ENCODE results near the gene CGB3.

The CGB3 gene

DNA sequence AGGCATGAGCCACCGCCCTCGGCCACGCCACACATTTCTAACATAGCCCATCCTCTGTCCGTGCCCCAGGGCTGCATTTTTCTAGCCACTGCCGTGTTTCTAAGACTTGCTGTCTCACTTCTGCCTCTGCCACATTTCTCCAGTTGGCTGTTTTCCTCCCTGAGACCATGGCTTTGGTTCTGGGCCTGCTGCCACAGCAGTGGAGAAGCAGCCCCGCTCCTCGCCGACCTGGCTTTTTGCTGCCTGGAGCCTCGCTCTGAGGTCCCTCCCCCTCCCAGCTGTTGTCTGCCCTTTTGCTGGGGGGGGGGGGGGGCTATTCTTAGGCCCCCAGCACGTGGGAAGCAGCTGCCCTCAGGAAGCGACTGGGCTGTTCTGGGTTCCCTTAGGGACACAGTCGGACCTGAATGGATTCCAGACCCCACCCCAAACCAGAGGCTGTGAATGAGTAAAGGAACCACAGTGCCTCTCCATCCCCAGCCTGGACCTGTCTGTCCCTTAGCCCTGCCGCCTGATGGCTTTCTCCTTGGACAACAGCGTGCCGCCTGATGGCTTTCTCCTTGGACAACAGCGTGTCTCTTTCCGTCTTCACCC, 34.3 kb downstream of the CGB3 start:
- Histone ChIP-seq H3K9ac (ENCODE audit: low read depth in 1 of 2, low read length in 2 of 2) (no peak overlapping the region), H3K9me3 (ENCODE audit: control insufficient read depth in 1 of 2, low read length in 2 of 2) (no peaks in the 10 kb centered on the region), H3K27me3 (ENCODE audit: control insufficient read depth in 1 of 2, insufficient read depth in 2 of 2, low read length in 2 of 2) (no peaks in the 10 kb centered on the region), H3K4me1 (ENCODE audit: control insufficient read depth in 1 of 2, insufficient read depth in 2 of 2, low read length in 2 of 2) (peaks cover 18 to 27% of the 10 kb centered on the region in 2 donors), H3K36me3 (ENCODE audit: control insufficient read depth in 1 of 2, insufficient read depth in 2 of 2, low read length in 2 of 2) (peaks cover 15 to 42% of the 10 kb centered on the region in 2 donors), H3K27ac (ENCODE audit: low read depth, low read length) (no peak overlapping the region), H3K4me3 (ENCODE audit: low read depth in 1 of 2, low read length in 2 of 2) (no peak overlapping the region)

DNA sequence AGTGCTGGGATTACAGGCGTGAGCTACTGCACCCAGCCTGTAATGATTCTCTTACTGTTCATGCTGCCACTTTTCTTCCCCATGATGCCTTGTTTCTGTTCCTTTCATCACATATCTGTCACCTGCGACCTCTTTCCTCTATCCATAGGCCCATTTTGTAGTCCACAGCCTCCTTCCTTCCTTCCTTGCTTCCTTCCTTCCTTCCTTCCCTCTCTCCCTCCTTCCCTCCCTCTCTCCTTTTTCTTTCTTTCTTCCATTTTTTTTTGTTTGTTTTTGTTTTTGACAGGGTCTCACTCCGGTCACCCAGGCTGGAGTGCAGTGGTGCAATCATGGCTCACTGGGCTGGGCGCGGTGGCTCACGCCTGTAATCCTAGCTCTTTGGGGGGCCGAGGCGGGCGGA, 35.3 kb downstream of the CGB3 start:
- Histone ChIP-seq H3K4me1 (ENCODE audit: control insufficient read depth in 1 of 2, insufficient read depth in 2 of 2, low read length in 2 of 2) (peaks cover 10 to 19% of the 10 kb centered on the region in 2 donors), H3K27me3 (ENCODE audit: control insufficient read depth in 1 of 2, insufficient read depth in 2 of 2, low read length in 2 of 2) (no peaks in the 10 kb centered on the region), H3K4me3 (ENCODE audit: low read depth in 1 of 2, low read length in 2 of 2) (no peak overlapping the region), H3K9ac (ENCODE audit: low read depth in 1 of 2, low read length in 2 of 2) (no peak overlapping the region), H3K27ac (ENCODE audit: low read depth, low read length) (no peak overlapping the region), H3K36me3 (ENCODE audit: control insufficient read depth in 1 of 2, insufficient read depth in 2 of 2, low read length in 2 of 2) (peaks cover 15 to 42% of the 10 kb centered on the region in 2 donors), H3K9me3 (ENCODE audit: control insufficient read depth in 1 of 2, low read length in 2 of 2) (no peaks in the 10 kb centered on the region)

DNA sequence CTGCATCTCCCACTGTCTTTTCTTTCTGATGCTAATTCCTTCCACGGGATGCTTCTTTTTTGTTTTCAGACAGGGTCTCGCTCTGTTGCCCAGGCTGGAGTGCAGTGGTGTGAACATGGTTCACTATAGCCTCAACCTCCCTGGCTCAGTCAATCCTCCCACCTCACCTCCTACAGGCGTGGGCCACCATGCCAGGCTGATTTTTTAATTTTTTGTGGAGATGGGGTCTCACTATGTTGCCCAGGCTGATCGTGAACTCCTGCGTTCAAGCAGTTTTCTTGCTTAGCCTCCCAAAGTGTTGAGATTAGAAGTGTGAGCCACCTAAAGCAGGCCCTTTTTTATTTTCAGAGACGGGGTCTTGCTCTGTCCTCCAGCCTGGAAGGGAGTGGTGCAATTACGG, 35.8 kb downstream of the CGB3 start:
- peaks cover 11 to 20% of the 10 kb centered on the region in 2 donors for H3K4me1 ChIP-seq (ENCODE audit: control insufficient read depth in 1 of 2, insufficient read depth in 2 of 2, low read length in 2 of 2)
- peaks cover 15 to 43% of the 10 kb centered on the region in 2 donors for H3K36me3 ChIP-seq (ENCODE audit: control insufficient read depth in 1 of 2, insufficient read depth in 2 of 2, low read length in 2 of 2)
- no peak overlapping the region for H3K9ac ChIP-seq (ENCODE audit: low read depth in 1 of 2, low read length in 2 of 2)
- no peaks in the 10 kb centered on the region for H3K9me3 ChIP-seq (ENCODE audit: control insufficient read depth in 1 of 2, low read length in 2 of 2)
- no peak overlapping the region for H3K4me3 ChIP-seq (ENCODE audit: low read depth in 1 of 2, low read length in 2 of 2)
- no peaks in the 10 kb centered on the region for H3K27me3 ChIP-seq (ENCODE audit: control insufficient read depth in 1 of 2, insufficient read depth in 2 of 2, low read length in 2 of 2)
- no peak overlapping the region for H3K27ac ChIP-seq (ENCODE audit: low read depth, low read length)

DNA sequence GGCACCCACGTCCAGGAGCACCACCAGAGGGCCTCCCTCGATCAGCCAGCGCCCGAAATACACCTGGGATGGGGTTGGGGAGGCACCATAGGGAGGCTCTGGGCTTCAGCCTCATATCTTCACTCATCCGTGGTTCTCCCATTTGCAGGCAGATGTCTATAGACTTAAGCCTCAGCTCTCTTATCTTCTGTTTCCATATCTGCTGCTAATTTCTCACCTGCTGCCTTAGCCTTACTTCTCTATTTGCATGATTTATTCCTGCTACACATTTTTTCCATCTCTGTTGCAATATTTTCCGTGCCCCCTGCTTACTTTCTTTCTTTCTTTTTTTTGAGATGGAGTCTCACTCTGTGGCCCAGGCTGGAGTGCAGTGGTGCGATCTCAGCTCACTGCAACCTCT, 36.8 kb downstream of the CGB3 start:
- Histone ChIP-seq H3K9ac (ENCODE audit: low read depth in 1 of 2, low read length in 2 of 2) (no peak overlapping the region), H3K4me3 (ENCODE audit: low read depth in 1 of 2, low read length in 2 of 2) (no peak overlapping the region), H3K9me3 (ENCODE audit: control insufficient read depth in 1 of 2, low read length in 2 of 2) (no peaks in the 10 kb centered on the region), H3K27ac (ENCODE audit: low read depth, low read length) (no peak overlapping the region), H3K36me3 (ENCODE audit: control insufficient read depth in 1 of 2, insufficient read depth in 2 of 2, low read length in 2 of 2) (peaks cover 15 to 51% of the 10 kb centered on the region in 2 donors), H3K4me1 (ENCODE audit: control insufficient read depth in 1 of 2, insufficient read depth in 2 of 2, low read length in 2 of 2) (peaks cover 14 to 18% of the 10 kb centered on the region in 2 donors), H3K27me3 (ENCODE audit: control insufficient read depth in 1 of 2, insufficient read depth in 2 of 2, low read length in 2 of 2) (no peaks in the 10 kb centered on the region)

DNA sequence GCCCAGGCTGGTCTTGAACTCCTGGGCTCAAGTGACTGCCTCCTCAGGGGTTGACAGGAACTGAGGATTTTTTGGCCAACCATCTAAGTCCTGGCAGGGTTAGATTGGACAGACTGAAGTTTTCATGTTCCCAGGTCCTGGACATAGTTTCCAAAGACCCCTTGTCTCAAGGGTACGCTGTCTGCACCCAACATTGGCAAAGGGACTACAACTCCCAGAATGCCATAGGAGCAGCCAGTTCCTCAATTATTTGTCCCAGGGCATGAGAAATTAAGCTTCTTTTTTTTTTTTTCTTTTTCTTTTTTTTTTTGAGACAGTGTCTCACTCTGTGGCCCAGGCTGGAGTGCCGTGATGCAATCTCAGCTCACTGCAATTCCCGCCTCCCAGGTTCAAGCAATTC, 37.9 kb downstream of the CGB3 start:
- Histone ChIP-seq H3K27me3 (ENCODE audit: control insufficient read depth in 1 of 2, insufficient read depth in 2 of 2, low read length in 2 of 2) (no peaks in the 10 kb centered on the region), H3K27ac (ENCODE audit: low read depth, low read length) (no peak overlapping the region), H3K4me3 (ENCODE audit: low read depth in 1 of 2, low read length in 2 of 2) (no peak overlapping the region), H3K36me3 (ENCODE audit: control insufficient read depth in 1 of 2, insufficient read depth in 2 of 2, low read length in 2 of 2) (peaks cover 19 to 61% of the 10 kb centered on the region in 2 donors), H3K9ac (ENCODE audit: low read depth in 1 of 2, low read length in 2 of 2) (no peak overlapping the region), H3K4me1 (ENCODE audit: control insufficient read depth in 1 of 2, insufficient read depth in 2 of 2, low read length in 2 of 2) (peaks cover 5 to 8% of the 10 kb centered on the region in 2 donors), H3K9me3 (ENCODE audit: control insufficient read depth in 1 of 2, low read length in 2 of 2) (no peaks in the 10 kb centered on the region)

DNA sequence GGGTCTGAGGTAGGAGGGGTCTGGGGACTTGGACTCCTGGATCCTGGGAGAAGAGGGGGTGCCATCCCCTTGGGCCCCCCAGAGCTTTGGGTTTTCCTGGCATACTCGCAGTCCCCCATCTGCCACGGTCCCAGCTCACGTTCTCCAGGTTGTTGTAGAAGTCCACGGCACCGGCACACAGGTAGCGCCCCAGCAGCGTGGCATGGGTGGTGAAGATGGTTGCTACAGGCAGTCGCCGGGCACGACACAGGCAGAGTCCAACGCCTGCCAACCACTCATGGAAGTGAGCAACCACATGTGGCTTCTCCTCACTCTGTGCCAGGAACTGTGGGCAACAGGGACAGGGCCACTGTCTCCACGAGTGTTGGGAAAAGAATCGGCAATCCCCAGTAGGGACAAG, 38.4 kb downstream of the CGB3 start:
- H3K4me3 ChIP-seq (ENCODE audit: low read depth in 1 of 2, low read length in 2 of 2): no peak overlapping the region
- no peak overlapping the region for H3K27ac ChIP-seq (ENCODE audit: low read depth, low read length)
- no peaks in the 10 kb centered on the region for H3K27me3 ChIP-seq (ENCODE audit: control insufficient read depth in 1 of 2, insufficient read depth in 2 of 2, low read length in 2 of 2)
- no peaks in the 10 kb centered on the region for H3K9me3 ChIP-seq (ENCODE audit: control insufficient read depth in 1 of 2, low read length in 2 of 2)
- peaks cover 19 to 61% of the 10 kb centered on the region in 2 donors for H3K36me3 ChIP-seq (ENCODE audit: control insufficient read depth in 1 of 2, insufficient read depth in 2 of 2, low read length in 2 of 2)
- H3K4me1 ChIP-seq (ENCODE audit: control insufficient read depth in 1 of 2, insufficient read depth in 2 of 2, low read length in 2 of 2): peaks cover 3 to 4% of the 10 kb centered on the region in 2 donors
- H3K9ac ChIP-seq (ENCODE audit: low read depth in 1 of 2, low read length in 2 of 2): no peak overlapping the region

DNA sequence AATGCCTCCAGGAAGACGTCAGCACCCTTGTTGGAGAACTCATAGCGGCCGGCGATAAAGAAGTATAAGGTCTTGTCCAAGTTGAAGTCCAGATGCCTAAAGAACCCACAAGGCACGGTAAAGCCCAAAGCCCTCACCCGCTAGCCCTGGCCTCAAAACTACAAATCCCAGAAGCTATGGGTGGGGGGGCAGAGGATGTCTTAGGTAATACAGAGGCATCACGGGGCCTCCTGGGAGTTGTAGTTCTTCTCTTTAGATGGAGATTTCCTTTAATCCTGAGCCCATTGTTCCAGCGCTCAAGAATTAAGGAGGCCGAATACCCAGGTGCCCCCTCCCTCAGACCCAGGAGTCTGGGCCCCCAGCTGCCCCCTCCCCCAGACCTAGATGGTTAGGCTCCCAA, 41.9 kb downstream of the CGB3 start:
- H3K4me3 ChIP-seq (ENCODE audit: low read depth in 1 of 2, low read length in 2 of 2): no peak overlapping the region
- peaks cover 16 to 46% of the 10 kb centered on the region in 2 donors for H3K36me3 ChIP-seq (ENCODE audit: control insufficient read depth in 1 of 2, insufficient read depth in 2 of 2, low read length in 2 of 2)
- peaks cover 3 to 4% of the 10 kb centered on the region in 2 donors for H3K4me1 ChIP-seq (ENCODE audit: control insufficient read depth in 1 of 2, insufficient read depth in 2 of 2, low read length in 2 of 2)
- H3K9me3 ChIP-seq (ENCODE audit: control insufficient read depth in 1 of 2, low read length in 2 of 2): no peaks in the 10 kb centered on the region
- H3K9ac ChIP-seq (ENCODE audit: low read depth in 1 of 2, low read length in 2 of 2): no peak overlapping the region
- no peak overlapping the region for H3K27ac ChIP-seq (ENCODE audit: low read depth, low read length)
- H3K27me3 ChIP-seq (ENCODE audit: control insufficient read depth in 1 of 2, insufficient read depth in 2 of 2, low read length in 2 of 2): no peaks in the 10 kb centered on the region

DNA sequence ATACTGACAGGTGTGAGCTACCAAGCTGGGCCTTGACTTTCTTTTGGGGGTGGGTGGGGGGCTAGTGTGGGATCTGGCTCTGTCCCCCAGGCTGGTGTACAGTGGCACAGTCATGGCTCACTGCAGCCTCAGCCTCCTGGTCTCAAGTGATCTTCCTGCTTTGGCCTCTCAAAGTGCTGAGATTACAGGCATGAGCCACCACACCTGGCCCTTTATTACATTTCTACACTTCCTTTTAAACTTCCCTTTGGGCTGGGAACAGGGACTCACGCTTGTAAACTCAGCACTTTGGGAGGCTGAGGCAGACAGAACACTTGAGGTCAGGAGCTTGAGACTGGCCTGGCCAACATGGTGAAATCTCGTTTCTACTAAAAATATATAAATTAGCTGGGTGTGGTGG, 47.1 kb downstream of the CGB3 start:
- Histone ChIP-seq H3K9me3 (ENCODE audit: control insufficient read depth in 1 of 2, low read length in 2 of 2) (no peaks in the 10 kb centered on the region), H3K36me3 (ENCODE audit: control insufficient read depth in 1 of 2, insufficient read depth in 2 of 2, low read length in 2 of 2) (peaks cover 18 to 37% of the 10 kb centered on the region in 2 donors), H3K27me3 (ENCODE audit: control insufficient read depth in 1 of 2, insufficient read depth in 2 of 2, low read length in 2 of 2) (no peaks in the 10 kb centered on the region), H3K4me1 (ENCODE audit: control insufficient read depth in 1 of 2, insufficient read depth in 2 of 2, low read length in 2 of 2) (no peaks in the 10 kb centered on the region), H3K4me3 (ENCODE audit: low read depth in 1 of 2, low read length in 2 of 2) (no peak overlapping the region), H3K27ac (ENCODE audit: low read depth, low read length) (no peak overlapping the region), H3K9ac (ENCODE audit: low read depth in 1 of 2, low read length in 2 of 2) (no peak overlapping the region)

DNA sequence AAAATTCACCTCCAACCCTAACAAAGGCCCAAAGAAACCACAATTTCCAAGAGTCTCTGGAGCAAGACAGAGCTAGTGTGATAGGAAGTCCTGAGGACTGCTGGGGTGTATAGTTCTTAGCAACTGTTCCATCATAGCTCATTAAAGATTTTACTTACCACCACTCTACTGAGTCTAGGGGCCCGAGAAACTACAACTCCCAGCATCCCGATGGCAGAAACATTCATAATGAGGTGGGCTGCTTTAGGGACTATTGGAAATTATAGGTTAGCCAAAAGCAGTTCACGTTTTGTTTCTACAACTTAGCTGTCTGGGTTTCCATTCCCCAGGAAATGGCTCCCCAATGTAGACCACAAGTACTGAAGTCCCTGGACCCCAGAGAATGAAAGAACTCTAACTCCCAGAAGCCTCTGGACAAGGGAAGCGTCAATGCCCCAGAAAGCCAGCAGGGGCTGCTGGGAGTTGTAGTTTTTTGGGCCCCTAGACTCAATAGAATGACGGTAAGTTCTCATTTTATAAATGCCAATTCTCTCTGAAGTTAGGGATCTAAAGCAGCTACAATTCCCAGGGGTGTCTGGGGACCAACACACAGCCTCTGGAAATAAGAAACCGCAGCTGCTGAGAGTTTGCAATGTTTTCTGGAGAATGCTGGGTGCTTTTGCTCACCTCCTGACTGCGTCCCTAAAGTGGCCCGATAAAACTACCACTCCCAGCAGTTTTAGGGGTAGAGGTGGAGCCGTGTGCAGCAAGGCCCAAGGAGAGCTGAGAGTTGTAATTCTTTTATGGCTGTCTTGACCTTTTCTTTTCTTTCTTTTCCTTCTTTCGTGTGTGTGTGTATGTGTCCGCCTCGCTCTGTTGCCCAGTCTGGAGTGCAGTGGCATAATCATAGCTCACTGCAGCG, 47.9 kb downstream of the CGB3 start:
- H3K9me3 ChIP-seq (ENCODE audit: control insufficient read depth in 1 of 2, low read length in 2 of 2): no peaks in the 10 kb centered on the region
- H3K27ac ChIP-seq (ENCODE audit: low read depth, low read length): no peak overlapping the region
- no peak overlapping the region for H3K4me3 ChIP-seq (ENCODE audit: low read depth in 1 of 2, low read length in 2 of 2)
- no peaks in the 10 kb centered on the region for H3K4me1 ChIP-seq (ENCODE audit: control insufficient read depth in 1 of 2, insufficient read depth in 2 of 2, low read length in 2 of 2)
- peaks cover 15 to 29% of the 10 kb centered on the region in 2 donors for H3K36me3 ChIP-seq (ENCODE audit: control insufficient read depth in 1 of 2, insufficient read depth in 2 of 2, low read length in 2 of 2)
- H3K27me3 ChIP-seq (ENCODE audit: control insufficient read depth in 1 of 2, insufficient read depth in 2 of 2, low read length in 2 of 2): no peaks in the 10 kb centered on the region
- no peak overlapping the region for H3K9ac ChIP-seq (ENCODE audit: low read depth in 1 of 2, low read length in 2 of 2)
